HG02588 (cell line): ENCODE results near the gene SETBP1.

Experiments
- ATAC-seq: cut with Tn5 transposase; IDR thresholded peaks from one replicate; pipeline ENCODE4 v1.9.1; 2021; ENCODE audit warnings: mild to moderate bottlenecking, moderate library complexity; ENCODE audit not compliant: unreplicated experiment

The SETBP1 gene

DNA sequence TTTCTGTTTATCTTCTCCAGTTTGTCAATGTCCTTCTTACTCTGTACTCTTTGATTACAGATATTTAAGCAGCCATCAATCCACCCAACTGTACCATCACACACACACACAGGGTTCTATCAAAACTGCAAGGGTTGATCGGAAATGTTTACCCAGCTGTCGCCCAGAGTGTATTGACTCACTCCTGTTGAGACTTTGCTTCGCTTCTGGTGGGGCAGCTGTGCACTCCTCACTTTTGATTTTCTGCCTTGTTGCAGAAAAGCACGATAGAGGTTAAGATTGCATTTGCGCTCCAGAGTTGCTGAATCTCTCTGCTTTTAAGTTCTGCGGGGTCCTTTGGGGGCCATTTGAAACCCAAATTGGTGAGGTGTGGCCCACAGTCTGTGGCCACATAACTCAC lies 216.2 kb downstream of the SETBP1 start:
- no peak for ATAC-seq

DNA sequence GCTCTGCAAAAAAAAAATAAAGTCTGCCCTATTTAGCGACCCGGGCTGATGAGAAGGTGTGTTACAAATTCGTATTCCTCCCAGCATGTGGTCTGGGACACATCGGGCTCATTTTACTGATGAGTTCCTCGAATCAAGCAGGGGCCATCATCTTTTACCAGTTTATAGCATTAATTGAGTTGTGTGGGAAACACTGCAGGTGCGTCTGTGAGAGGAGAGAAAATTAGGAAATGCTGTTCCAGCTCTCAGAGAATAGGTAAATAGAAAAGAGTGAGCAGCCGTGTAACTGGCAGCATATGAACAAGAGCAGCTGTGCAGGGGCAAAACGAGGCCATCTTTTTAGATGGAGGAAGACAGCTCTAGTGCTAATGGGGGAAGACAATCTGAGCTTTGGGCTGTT lies 216.7 kb downstream of the SETBP1 start:
- ATAC-seq, result no peak

GRCh38 chr18:44897816-44898215 lies 217.1 kb downstream of the SETBP1 start:
- ATAC-seq, result no peak

- ATAC-seq, result no peak
Observed at GRCh38 chr18:44898498-44898897, 217.8 kb downstream of the SETBP1 start.

DNA sequence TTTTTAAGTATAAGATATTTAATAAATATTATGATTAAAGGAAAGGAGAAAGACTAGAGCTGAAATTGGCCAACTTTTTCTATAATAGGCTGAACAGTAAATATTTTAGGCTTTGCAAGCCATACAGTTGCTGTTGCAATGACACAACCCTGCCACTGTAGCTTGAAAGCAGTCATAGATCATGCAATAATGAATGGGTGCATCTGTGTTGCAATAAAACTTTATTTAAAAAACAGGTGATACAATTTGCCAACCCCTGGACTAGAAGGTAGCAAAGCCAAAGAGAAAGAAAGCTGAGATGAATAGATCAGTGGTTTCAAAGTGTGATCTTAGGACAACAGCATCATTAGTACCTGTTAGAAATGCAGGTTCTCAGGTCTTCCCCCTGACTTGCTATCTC lies 219.1 kb downstream of the SETBP1 start:
- no peak for ATAC-seq

DNA sequence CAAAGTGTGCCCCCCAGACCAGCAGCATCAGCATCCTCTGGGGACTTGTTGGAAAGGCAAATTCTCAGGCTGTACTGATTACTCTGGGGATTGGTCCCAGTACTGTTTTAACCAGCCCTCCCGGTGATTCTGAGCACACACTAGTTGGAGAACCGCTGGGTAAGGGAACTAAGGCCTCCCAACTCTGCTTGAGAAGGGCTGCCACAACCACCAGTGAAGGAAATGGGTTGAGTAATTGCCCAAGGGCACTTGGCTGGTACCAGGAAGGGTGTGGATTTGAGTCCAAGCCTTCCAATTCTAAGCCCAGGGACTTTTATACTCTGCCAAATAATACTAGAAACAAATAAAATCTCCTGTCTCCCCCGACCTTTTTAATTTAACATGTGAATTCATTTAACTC lies 219.9 kb downstream of the SETBP1 start:
- ATAC-seq, result no peak

DNA sequence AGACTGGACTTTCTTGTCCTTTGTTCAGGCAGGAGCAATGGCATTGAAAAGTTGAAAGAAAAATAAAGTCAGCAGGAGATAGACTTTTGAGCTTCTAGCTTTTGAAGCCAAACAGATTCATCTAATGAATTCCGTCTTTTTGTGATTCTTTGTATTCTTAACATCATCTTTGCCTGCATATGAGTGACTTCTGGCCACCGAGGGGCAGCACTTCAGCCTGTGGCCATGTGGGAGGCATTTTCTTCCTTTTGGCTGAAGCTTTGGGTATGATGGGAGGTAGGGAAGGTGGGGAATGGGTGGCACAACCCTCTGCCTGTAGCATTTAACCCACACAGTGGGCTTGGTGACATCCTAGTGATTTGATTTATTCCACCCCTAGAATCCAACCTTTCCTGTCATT lies 220.6 kb downstream of the SETBP1 start:
- ATAC-seq, result no peak

GRCh38 chr18:44903327-44903726 lies 222.6 kb downstream of the SETBP1 start:
- ATAC-seq, result no peak

GRCh38 chr18:44904768-44905167 lies 224.1 kb downstream of the SETBP1 start:
- ATAC-seq, result no peak

DNA sequence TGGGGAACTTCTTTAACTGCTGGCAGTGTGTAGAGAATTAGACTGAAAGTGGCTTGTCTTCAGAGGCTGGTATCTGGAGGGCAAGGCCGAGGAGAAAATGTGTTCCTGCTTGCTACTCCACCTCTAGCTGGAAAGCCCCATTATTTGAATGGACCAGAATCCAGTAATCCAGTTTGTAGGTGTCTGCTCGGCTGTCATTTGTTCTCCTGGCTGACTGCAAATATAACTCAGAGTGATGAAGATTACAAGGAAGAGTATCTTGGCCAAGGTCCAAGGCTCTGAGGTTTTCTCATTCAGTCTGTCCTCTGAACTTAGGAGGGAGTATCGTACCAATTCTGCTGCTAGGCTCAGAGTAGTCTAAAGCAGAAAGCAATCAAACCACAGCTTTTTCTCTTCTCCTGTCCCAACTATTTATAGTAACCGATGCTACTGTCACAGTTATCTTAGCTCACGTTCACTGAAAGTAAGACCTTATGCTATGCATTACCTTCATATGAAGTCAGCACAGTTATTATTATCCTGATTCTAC lies 228.6 kb downstream of the SETBP1 start:
- peak; percentile 77 for ATAC-seq

- ATAC-seq, result no peak
Observed at GRCh38 chr18:44911260-44911659, 230.6 kb downstream of the SETBP1 start.

- ATAC-seq, result no peak
Observed at GRCh38 chr18:44911773-44912172, 231.1 kb downstream of the SETBP1 start.

GRCh38 chr18:44912740-44913478 lies 232.2 kb downstream of the SETBP1 start:
- ATAC-seq, result no peak

DNA sequence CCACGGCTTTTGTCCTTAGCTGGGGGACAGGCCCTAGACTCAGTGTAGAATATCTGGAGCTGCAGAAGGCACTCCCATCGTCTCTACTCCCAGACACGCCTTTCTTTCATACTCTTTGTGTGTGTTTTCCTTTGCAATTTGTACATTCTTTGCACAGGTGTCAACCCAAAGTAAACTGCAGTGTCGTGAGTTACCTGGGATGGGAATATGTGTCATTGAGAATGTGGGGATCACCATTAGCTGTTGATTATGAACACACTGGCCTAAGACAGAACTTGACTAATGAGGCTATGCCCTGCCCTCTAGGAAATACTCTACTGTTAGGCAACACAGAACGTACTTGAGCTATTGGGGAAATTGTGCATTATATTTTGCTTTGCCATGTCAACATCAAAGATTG lies 233.3 kb downstream of the SETBP1 start:
- ATAC-seq, result no peak

- no peak for ATAC-seq
Observed at GRCh38 chr18:44915213-44915612, 234.5 kb downstream of the SETBP1 start.

- no peak for ATAC-seq
Observed at GRCh38 chr18:44915661-44916060, 235.0 kb downstream of the SETBP1 start.

GRCh38 chr18:44916429-44917207 lies 235.9 kb downstream of the SETBP1 start:
- no peak for ATAC-seq

GRCh38 chr18:44917216-44918141 lies 236.8 kb downstream of the SETBP1 start:
- ATAC-seq, result no peak

- ATAC-seq, result no peak
Observed at GRCh38 chr18:44918142-44918476, 237.4 kb downstream of the SETBP1 start.

- ATAC-seq, result no peak
Observed at GRCh38 chr18:44920441-44920840, 239.8 kb downstream of the SETBP1 start.

- ATAC-seq, result no peak
Observed at GRCh38 chr18:44921974-44922373, 241.3 kb downstream of the SETBP1 start.
